Heart left ventricle (tissue), 16 donors: ENCODE measurements around the gene ARID3A. TPM values are rescaled to one million over a fixed set of nuclear protein-coding genes. Genes with fewer than 3 reads are reported as not detected.

Experiments
- ATAC-seq, 4 donors: fragments of 200-7000 bp; cut with Tn5 transposase; one replicate each; pipeline ENCODE4 v1.9.1; 2020 to 2022; ENCODE audit warnings: moderate library complexity in 4 of 4, mild to moderate bottlenecking in 3 of 4, moderate number of reproducible peaks in 1 of 4
- DNase-seq, 5 donors: peaks; one replicate each; pipeline ENCODE4 v3.0.0-alpha.2; 2020
- H3K27ac ChIP-seq, 12 donors: fragments of 200-600 bp; sonication (generic) in 4 of 12; one replicate each; pipeline versions ENCODE4 v1.5.0 to v1.8.0; 2016 to 2022; ENCODE audit warnings: mild to moderate bottlenecking in 2 of 12
- H3K27me3 ChIP-seq, 9 donors: fragments of 200-600 bp; sonication (generic) in 2 of 9; one replicate each; pipeline versions ENCODE4 v1.5.1 to v1.8.0; 2016 to 2022; ENCODE audit warnings: mild to moderate bottlenecking in 3 of 9
- H3K36me3 ChIP-seq, 9 donors: fragments of 200-600 bp; sonication (generic) in 2 of 9; one replicate each; pipeline versions ENCODE4 v1.5.0 to v1.8.0; 2018 to 2022; ENCODE audit warnings: mild to moderate bottlenecking in 2 of 9
- H3K4me1 ChIP-seq, 12 donors: fragments of 200-600 bp; sonication (generic) in 4 of 12; one replicate each; pipeline versions ENCODE4 v1.5.0 to v1.8.0; 2016 to 2022; ENCODE audit warnings: mild to moderate bottlenecking in 3 of 12
- H3K4me3 ChIP-seq, 12 donors: fragments of 200-600 bp; sonication (generic) in 4 of 12; one replicate each; pipeline versions ENCODE4 v1.5.0 to v1.8.0; 2017 to 2022; ENCODE audit warnings: mild to moderate bottlenecking in 9 of 12, moderate library complexity in 4 of 12
- H3K9me3 ChIP-seq, 12 donors: fragments of 200-600 bp; sonication (generic) in 4 of 12; one replicate each; pipeline versions ENCODE4 v1.5.0 to v1.8.0; 2016 to 2022; ENCODE audit warnings: mild to moderate bottlenecking in 1 of 12
- POLR2A ChIP-seq, 2 donors: fragments of 450-650 bp; IDR thresholded peaks; one replicate each; pipeline ENCODE4 v1.6.1; 2017; ENCODE audit warnings: antibody characterized with exemption in 2 of 2, mild to moderate bottlenecking in 2 of 2, moderate library complexity in 2 of 2
- WGBS, 4 donors: extraction: QIAGEN DNeasy Blood & Tissue Kit in 2 of 4; methylation state at CpG; one replicate each; pipeline versions ENCODE4 v1.1.5 to v1.1.7; 2013 to 2018; 5-methylcytosine and 5-hydroxymethylcytosine counted together
- intact Hi-C, 10 donors: fragments of 100-400 bp; cut with DNase I; formaldehyde crosslinking; loops; one replicate each; pipeline versions ENCODE4 v1.11.1 to v1.14.2; 2022
- polyA plus RNA-seq, 2 donors: library from polyadenylated mRNA; stranded (reverse); fragments of 200-250 nt; gene quantifications; one replicate each; pipeline ENCODE4 v1.2.3, GENCODE V29; 2013
- total RNA-seq, 9 donors: library from RNA; depleted of rRNA in 2 of 9; stranded (reverse); fragments of >200 nt in 2 of 9; fragmentation: NEBNext Ultra II Directional in 3 of 9; extraction: Animal tissue kit (Norgen Biotek cat#: 25700) in 3 of 9; gene quantifications; one replicate each; pipeline versions ENCODE4 v1.1.0 to v1.2.4, GENCODE V29; 2016 to 2023
- TF ChIP-seq, protein P1 (sequence below), 12 donors: fragments of 200-600 bp; sonication (generic) in 4 of 12; IDR thresholded peaks; one replicate each; pipeline versions ENCODE4 v1.5.0 to v1.8.0; 2018 to 2022; ENCODE audit warnings: antibody characterized with exemption in 12 of 12, mild to moderate bottlenecking in 5 of 12
- donor health status: ischemic (EF 13 %, LVEDD 7.1; RV severe dilation, severe dysfunction).
- donor health status: healthy with polysubstance abuse.
- donor health status: DM: no; HTN: yes; CAD: no.
- donor health status: DM: no; HTN: no; CAD: no.
- donor health status: ischemic (EF 25% LVEDD 6.9; RV normal size, moderate dysfunction).
- donor health status: ischemic (EF 25% LVEDD 5.7; RV mildly dilated, moderate dysfunction).
- donor health status: healthy.
- donor health status: DM: yes; HTN: yes; CAD: no.
- donor health status: ischemic (EF 35%, LVEDD 5.7; RV mildly dilated, moderate dysfunction).
- donor health status: nonischemic (EF 11% LVEDD 7.7; RV severe dilation, severe dysfunction).
- donor health status: DM: yes; HTN: yes; CAD: no.
- donor health status: PGD.
- donor health status: ischemic (EF 29% LVEDD 5.4; RV normal size, mild dysfunction).
- donor health status: nonischemic (EF 23%, LVEDD 6.1; RV moderate dilation, normal function).

ARID3A gene
- total and polyA plus RNA-seq, 11 donors: 1.9 to 15.7 (median 5.8) TPM

DNA sequence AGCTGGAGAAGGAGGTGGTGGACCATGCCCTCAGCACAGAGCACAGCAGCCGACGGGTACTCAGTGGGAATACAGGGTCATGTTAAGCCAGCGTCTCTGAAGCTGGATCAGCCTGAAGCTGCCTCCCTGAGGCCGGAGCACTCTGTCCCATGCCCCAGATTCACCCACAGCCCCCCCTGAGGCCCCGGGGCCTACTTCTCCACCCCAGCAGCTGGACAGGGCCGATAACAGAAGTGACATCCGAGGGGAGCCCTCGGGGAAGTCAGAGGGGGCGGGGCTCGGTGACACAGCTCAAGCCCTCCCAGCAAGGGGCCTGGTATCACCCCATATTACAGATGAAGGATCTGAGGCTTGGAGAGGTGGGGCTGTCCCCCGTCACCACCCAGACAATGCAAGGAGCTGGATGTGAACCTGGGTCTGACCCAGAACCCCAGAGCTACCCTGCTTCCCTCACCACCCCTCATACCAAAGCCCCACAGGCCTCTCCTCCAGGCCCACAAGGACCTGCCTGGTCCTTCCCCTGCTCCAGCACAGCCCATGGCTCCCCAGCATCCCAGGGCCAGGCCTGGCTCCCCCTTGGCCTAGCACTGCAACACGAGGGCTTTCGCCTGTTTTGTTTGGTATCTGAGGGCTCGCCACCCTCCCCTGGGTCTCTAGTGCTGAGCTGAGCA, 18.5 kb upstream of the ARID3A start:
- Histone ChIP-seq H3K27me3 (no peaks in the 10 kb centered on the region), H3K9me3 (no peaks in the 10 kb centered on the region), H3K4me3 (no peak overlapping the region), H3K4me1 (peaks cover 0 to 43% (median 0%) of the 10 kb centered on the region in 12 donors), H3K36me3 (peaks cover 0 to 4% (median 0%) of the 10 kb centered on the region in 9 donors), H3K27ac (peak overlapping the region in 1 of 12 donors; percentile 87)
- 71 to 87% (median 73%) methylated on average over 11 to 14 of the region's 14 CpGs for WGBS, 4 donors
- TF ChIP-seq, protein P1, sequence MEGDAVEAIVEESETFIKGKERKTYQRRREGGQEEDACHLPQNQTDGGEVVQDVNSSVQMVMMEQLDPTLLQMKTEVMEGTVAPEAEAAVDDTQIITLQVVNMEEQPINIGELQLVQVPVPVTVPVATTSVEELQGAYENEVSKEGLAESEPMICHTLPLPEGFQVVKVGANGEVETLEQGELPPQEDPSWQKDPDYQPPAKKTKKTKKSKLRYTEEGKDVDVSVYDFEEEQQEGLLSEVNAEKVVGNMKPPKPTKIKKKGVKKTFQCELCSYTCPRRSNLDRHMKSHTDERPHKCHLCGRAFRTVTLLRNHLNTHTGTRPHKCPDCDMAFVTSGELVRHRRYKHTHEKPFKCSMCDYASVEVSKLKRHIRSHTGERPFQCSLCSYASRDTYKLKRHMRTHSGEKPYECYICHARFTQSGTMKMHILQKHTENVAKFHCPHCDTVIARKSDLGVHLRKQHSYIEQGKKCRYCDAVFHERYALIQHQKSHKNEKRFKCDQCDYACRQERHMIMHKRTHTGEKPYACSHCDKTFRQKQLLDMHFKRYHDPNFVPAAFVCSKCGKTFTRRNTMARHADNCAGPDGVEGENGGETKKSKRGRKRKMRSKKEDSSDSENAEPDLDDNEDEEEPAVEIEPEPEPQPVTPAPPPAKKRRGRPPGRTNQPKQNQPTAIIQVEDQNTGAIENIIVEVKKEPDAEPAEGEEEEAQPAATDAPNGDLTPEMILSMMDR (IDR thresholded peaks at IDR 0.05): no peak
- TF ChIP-seq POLR2A (IDR thresholded peaks at IDR 0.05): no peak
- ATAC-seq: peak in 1 of 4 donors; percentile 31
- peak in 1 of 5 donors; percentile 14 for DNase-seq
- intact Hi-C loops: loop anchor here in 1 of 10 donors (5.0 kb wide), 1 partner anchor 140 kb away; no protein-coding TSS in a partner anchor

- intact Hi-C loops: loop anchor here in 4 of 10 donors (5.0 kb wide), 3 partner anchors 39 to 249 kb away; partner anchors contain the start of gene RNF126 (in 1 of the 4)
- Histone ChIP-seq H3K4me3 (no peak overlapping the region), H3K27me3 (peaks cover 0 to 5% (median 0%) of the 10 kb centered on the region in 9 donors), H3K36me3 (no peaks in the 10 kb centered on the region), H3K27ac (peak overlapping the region in 1 of 12 donors; percentile 24), H3K4me1 (peaks cover 0 to 52% (median 5%) of the 10 kb centered on the region in 12 donors), H3K9me3 (no peaks in the 10 kb centered on the region)
- no peak for TF ChIP-seq POLR2A (IDR thresholded peaks at IDR 0.05)
- TF ChIP-seq, protein P1 (IDR thresholded peaks at IDR 0.05): no peak
- ATAC-seq (no peak), DNase-seq (no peak)
- 83 to 89% (median 84%) methylated on average over 47 to 54 of the region's 54 CpGs for WGBS, 4 donors
Observed at GRCh38 chr19:911197-912033, 14.4 kb upstream of the ARID3A start.

GRCh38 chr19:912181-913079, 13.4 kb upstream of the ARID3A start:
- peak overlapping the region in 11 of 12 donors; percentile 67 to 97 (median 88) for H3K27ac ChIP-seq
- no peak for ATAC-seq

More at GRCh38 chr19:912181-913079, 13.4 kb upstream of the ARID3A start:
- Histone ChIP-seq H3K9me3 (no peaks in the 10 kb centered on the region), H3K4me3 (peak overlapping the region; percentile 55 to 99 (median 88)), H3K36me3 (no peaks in the 10 kb centered on the region), H3K4me1 (peaks cover 3 to 56% (median 12%) of the 10 kb centered on the region in 12 donors), H3K27me3 (peaks cover 5 to 15% (median 10%) of the 10 kb centered on the region in 9 donors)
- TF ChIP-seq, protein P1 (IDR thresholded peaks at IDR 0.05): no peak
- TF ChIP-seq POLR2A (IDR thresholded peaks at IDR 0.05): no peak
- 4 to 18% (median 9%) methylated on average over 33 to 68 of the region's 69 CpGs for WGBS, 4 donors
- DNase-seq: no peak
- intact Hi-C loops: loop anchor here in 4 of 10 donors (5.0 kb wide), 3 partner anchors 40 to 250 kb away; partner anchors contain the start of gene RNF126 (in 1 of the 4)
